SK-N-MC (cell line): ENCODE data around the gene TMC1.

Source experiments
- EZH2 ChIP-seq: fragments of 200-600 bp; sonication (generic); IDR thresholded peaks from one replicate; pipeline ENCODE4 v1.6.1; 2017; ENCODE audit warnings: antibody characterized with exemption
- FOXP2 ChIP-seq: optimal IDR thresholded peaks from 2 replicates; pipeline ENCODE3; 2011; ENCODE audit warnings: mild to moderate bottlenecking, moderate library complexity; ENCODE audit not compliant: insufficient read depth; ENCODE audit errors: extremely low read length, control extremely low read depth
- POLR2AphosphoS5 ChIP-seq: IDR thresholded peaks from 2 replicates; pipeline ENCODE4 v1.6.1; 2012; ENCODE audit warnings: mild to moderate bottlenecking, low read depth, low read length, borderline replicate concordance

- TF ChIP-seq EZH2: no peak
- no peak for TF ChIP-seq POLR2AphosphoS5
- TF ChIP-seq FOXP2: no peak
Observed at GRCh38 chr9:72773570-72773969, 252.2 kb downstream of the TMC1 start.
